B cell (primary cell): ENCODE data around the gene CD200. TPM values are rescaled to one million over a fixed set of nuclear protein-coding genes. Genes with fewer than 3 reads are reported as not detected.

Experiments used
- ATAC-seq: fragments of 200-7000 bp; cut with Tn5 transposase; one replicate; pipeline ENCODE4 v1.10.0; 2021; ENCODE audit warnings: low read depth, mild to moderate bottlenecking, moderate number of reproducible peaks, moderate library complexity
- CTCF ChIA-PET: fragments of 350-600 bp; sonication (Branson Sonifier 250); formaldehyde crosslinking; loops from one replicate; lab custom pipeline; 2021; ENCODE audit warnings: antibody characterized with exemption, inconsistent platforms; lab: Charles Lee
- POLR2A ChIA-PET: fragments of 350-600 bp; sonication (Branson Sonifier 250); formaldehyde crosslinking; loops from one replicate; lab custom pipeline; 2021; ENCODE audit warnings: antibody characterized with exemption; lab: Charles Lee
- DNase-seq: peaks from one replicate; pipeline ENCODE4 v3.0.0; 2013
- H2AFZ ChIP-seq: 2 replicates; pipeline ENCODE4 v1.6.1; 2012; ENCODE audit warnings: mild to moderate bottlenecking, low read depth, low read length; ENCODE audit not compliant: insufficient read depth, poor library complexity, severe bottlenecking
- H3K27ac ChIP-seq, 2 donors: 1 replicate in 1 of 2; 2 replicates in 1 of 2; pipeline ENCODE4 v1.5.1; 2012 to 2013; ENCODE audit warnings: low read length in 2 of 2, mild to moderate bottlenecking in 2 of 2, moderate library complexity in 1 of 2
- H3K27me3 ChIP-seq, 4 experiments: fragments of 200-600 bp in 1 of 4; sonication (generic) in 1 of 4; replicated peaks in 1 of 4; 1 replicate in 2 of 4; 2 replicates in 2 of 4; pipeline versions ENCODE4 v1.6.1 to v1.7.0; 2013 to 2016; ENCODE audit warnings: low read length in 3 of 4, mild to moderate bottlenecking in 2 of 4, mixed read lengths in 1 of 4, moderate library complexity in 1 of 4; ENCODE audit not compliant: insufficient read depth in 4 of 4, control insufficient read depth in 3 of 4; ENCODE audit errors: control extremely low read depth in 1 of 4
- H3K36me3 ChIP-seq, 2 experiments: replicated peaks in 1 of 2; 1 replicate in 1 of 2; 2 replicates in 1 of 2; pipeline versions ENCODE4 v1.6.1 to v1.7.1; 2013; ENCODE audit warnings: low read length in 1 of 2; ENCODE audit not compliant: insufficient read depth in 2 of 2, control insufficient read depth in 1 of 2; ENCODE audit errors: control extremely low read depth in 1 of 2, extremely low read depth in 1 of 2
- H3K4me1 ChIP-seq, 2 donors: fragments of 200-600 bp in 1 of 2; sonication (generic) in 1 of 2; 1 replicate in 1 of 2; 2 replicates in 1 of 2; pipeline versions ENCODE4 v1.5.1 to v1.6.1; 2013 to 2017; ENCODE audit warnings: low read length in 2 of 2; ENCODE audit not compliant: control insufficient read depth in 2 of 2, insufficient read depth in 2 of 2
- H3K4me2 ChIP-seq: replicated peaks from 2 replicates; pipeline ENCODE3; 2012; ENCODE audit warnings: mild to moderate bottlenecking, low read depth, low read length; ENCODE audit not compliant: poor library complexity, severe bottlenecking
- H3K4me3 ChIP-seq, 5 experiments: fragments of 200-600 bp in 1 of 5; sonication (generic) in 1 of 5; 1 replicate in 3 of 5; 2 replicates in 2 of 5; pipeline versions ENCODE4 v1.5.1 to v1.7.0; 2011 to 2016; ENCODE audit warnings: low read length in 4 of 5, mild to moderate bottlenecking in 4 of 5, low read depth in 2 of 5, control low read depth in 1 of 5, moderate library complexity in 1 of 5; ENCODE audit not compliant: insufficient read depth in 1 of 5; ENCODE audit errors: control extremely low read depth in 1 of 5, extremely low read depth in 1 of 5
- H3K79me2 ChIP-seq: fragments of 200-600 bp; sonication (generic); one replicate; pipeline ENCODE4 v1.6.0; 2016; ENCODE audit warnings: low read length; ENCODE audit not compliant: control insufficient read depth, insufficient read depth
- H3K9ac ChIP-seq: fragments of 200-600 bp; sonication (generic); 2 replicates; pipeline ENCODE4 v1.6.1; 2017; ENCODE audit warnings: mild to moderate bottlenecking, low read length, moderate library complexity
- H3K9me3 ChIP-seq, 3 donors: one replicate each; pipeline versions ENCODE4 v1.6.1 to v1.7.1; 2013; ENCODE audit warnings: low read length in 2 of 3; ENCODE audit not compliant: control insufficient read depth in 2 of 3, insufficient read depth in 1 of 3; ENCODE audit errors: control extremely low read depth in 1 of 3
- H4K20me1 ChIP-seq: 2 replicates; pipeline ENCODE4 v1.6.0; 2012; ENCODE audit warnings: mild to moderate bottlenecking, low read length; ENCODE audit not compliant: insufficient read depth, control insufficient read depth, poor library complexity, severe bottlenecking
- H3K27ac Mint-ChIP-seq: one replicate; pipeline ENCODE4 v1.8.0; 2021; ENCODE audit warnings: mixed read lengths
- H3K27me3 Mint-ChIP-seq: one replicate; pipeline ENCODE4 v1.8.0; 2021; ENCODE audit warnings: mixed read lengths
- H3K4me1 Mint-ChIP-seq: one replicate; pipeline ENCODE4 v1.8.0; 2021; ENCODE audit warnings: mixed read lengths
- H3K4me3 Mint-ChIP-seq: one replicate; pipeline ENCODE4 v1.8.0; 2021; ENCODE audit warnings: mixed read lengths
- H3K9me3 Mint-ChIP-seq: one replicate; pipeline ENCODE4 v1.8.0; 2022; ENCODE audit warnings: mixed read lengths; ENCODE audit not compliant: insufficient read depth
- CTCF ChIP-seq: fragments of 200-600 bp; IDR thresholded peaks from one replicate; pipeline ENCODE4 v1.8.0; 2022; ENCODE audit warnings: antibody characterized with exemption, mild to moderate bottlenecking
- EZH2 ChIP-seq: IDR thresholded peaks from 2 replicates; pipeline ENCODE4 v1.6.1; 2012; ENCODE audit warnings: borderline replicate concordance, low read depth, mild to moderate bottlenecking, moderate library complexity, low read length; ENCODE audit not compliant: insufficient read depth, poor library complexity, severe bottlenecking
- WGBS: methylation state at CpG from one replicate; pipeline ENCODE4 v1.1.5; 2013; ENCODE audit warnings: missing lambda C conversion rate; ENCODE audit not compliant: insufficient coverage; 5-methylcytosine and 5-hydroxymethylcytosine counted together
- intact Hi-C: fragments of 100-400 bp; cut with micrococcal nuclease; formaldehyde crosslinking; loops from one replicate; pipeline ENCODE4 v1.10.0; 2022
- polyA minus RNA-seq: library from RNA; depleted of rRNA, polyadenylated mRNA; stranded (reverse); fragments of >200 nt; gene quantifications from 2 replicates; pipeline ENCODE4 v1.2.3, GENCODE V29; 2012
- polyA plus RNA-seq: library from polyadenylated mRNA; depleted of rRNA; stranded (reverse); fragments of >200 nt; gene quantifications from 2 replicates; pipeline ENCODE4 v1.2.3, GENCODE V29; 2012
- total RNA-seq, 2 donors: library from RNA; stranded (reverse); fragments of 120-200 nt in 1 of 2; gene quantifications; 1 replicate in 1 of 2; 2 replicates in 1 of 2; pipeline versions ENCODE4 v1.2.3 to v1.2.4, GENCODE V29; 2013 to 2022

CD200 gene
- total RNA-seq: 35.0 and 36.0 TPM in 2 replicates
- 51.3 TPM for total RNA-seq (2013)
- polyA plus RNA-seq: 49.9 and 53.6 TPM in 2 replicates
- 26.7 and 50.0 TPM in 2 replicates for polyA minus RNA-seq

GRCh38 chr3:112333002-112333380, at the start of gene CD200:
TSS of gene CD200 (plus strand) at chr3:112333156. CDS start at chr3:112333213, 57 bp downstream.
- Mint-ChIP-seq H3K4me3 (peak within 1 kb of the TSS; percentile 94), H3K9me3 (no peaks in the 10 kb centered on the region), H3K4me1 (peaks cover 50% of the 10 kb centered on the region), H3K27me3 (no peaks in the 10 kb centered on the region), H3K27ac (peak within 1 kb of the TSS; percentile 95)
- peak within 1 kb of the TSS; percentile 65 to 93 (median 89) for H3K4me3 ChIP-seq
- under 1% methylated on average over 27 of the region's 28 CpGs for WGBS
- peaks cover 1 to 5% of the 10 kb centered on the region in 2 experiments for H3K36me3 ChIP-seq
- POLR2A ChIA-PET: interaction anchor here (0.7 to 4.1 kb wide), 6 partner anchors 14 to 1880 kb away, joined by 4 to 26 read pairs (median 6); partner anchors contain the start of gene BTLA
- H3K9ac ChIP-seq: peak within 1 kb of the TSS; percentile 85
- peak within 1 kb of the TSS; percentile 78 for H3K4me2 ChIP-seq
- H2AFZ ChIP-seq: peak within 1 kb of the TSS; percentile 92
- CTCF ChIA-PET: interaction anchor here (0.8 to 6.7 kb wide), 18 partner anchors 9 to 223 kb away, joined by 3 to 50 read pairs (median 6); partner anchors contain the start of genes BTLA and SLC9C1
- peak; percentile 77 for ATAC-seq
- no peaks in the 10 kb centered on the region for H4K20me1 ChIP-seq
- H3K79me2 ChIP-seq: peaks cover 79% of the 10 kb centered on the region
- peaks cover 29 to 31% of the 10 kb centered on the region in 2 donors for H3K4me1 ChIP-seq
- DNase-seq: peak; percentile 64
- peak within 1 kb of the TSS; percentile 70 to 83 for H3K27ac ChIP-seq
- TF ChIP-seq CTCF: no peak
- no peak for TF ChIP-seq EZH2
- H3K9me3 ChIP-seq: no peaks in the 10 kb centered on the region
- intact Hi-C loops: no loop called here
- H3K27me3 ChIP-seq: no peaks in the 10 kb centered on the region

- H3K9me3 ChIP-seq: peaks cover 0 to 6% (median 0%) of the 10 kb centered on the region in 3 donors
- Mint-ChIP-seq H3K27me3 (no peaks in the 10 kb centered on the region), H3K4me3 (no peak overlapping the region), H3K9me3 (no peaks in the 10 kb centered on the region), H3K4me1 (peaks cover 8% of the 10 kb centered on the region), H3K27ac (no peak overlapping the region)
- H3K27me3 ChIP-seq: no peaks in the 10 kb centered on the region
- no peak overlapping the region for H2AFZ ChIP-seq
- no peak overlapping the region for H3K4me2 ChIP-seq
- H3K79me2 ChIP-seq: no peaks in the 10 kb centered on the region
- H3K4me1 ChIP-seq: peaks cover 2 to 4% of the 10 kb centered on the region in 2 donors
- no peaks in the 10 kb centered on the region for H3K36me3 ChIP-seq
- H3K4me3 ChIP-seq: no peak overlapping the region
- intact Hi-C loops: no loop called here
- H3K9ac ChIP-seq: no peak overlapping the region
- 100% methylated on average over 2 of the region's 4 CpGs for WGBS
- TF ChIP-seq EZH2 (no peak), CTCF (no peak)
- ChIA-PET CTCF (interaction anchor here (1.5 to 3.9 kb wide), 2 partner anchors 179 to 182 kb away, joined by 3 to 18 read pairs; no protein-coding TSS in a partner anchor), POLR2A (no interaction called here)
- DNase-seq: no peak
- H4K20me1 ChIP-seq: no peaks in the 10 kb centered on the region
- ATAC-seq: no peak
- no peak overlapping the region for H3K27ac ChIP-seq
These were observed 43.9 kb upstream of the CD200 start for GRCh38 chr3:112289011-112289410.
